HG02571 (cell line): ENCODE results near the gene FILIP1.

Experiments
- ATAC-seq: cut with Tn5 transposase; IDR thresholded peaks from one replicate; pipeline ENCODE4 v1.9.1; 2021; ENCODE audit warnings: mild to moderate bottlenecking, moderate library complexity; ENCODE audit not compliant: unreplicated experiment

Gene FILIP1

DNA sequence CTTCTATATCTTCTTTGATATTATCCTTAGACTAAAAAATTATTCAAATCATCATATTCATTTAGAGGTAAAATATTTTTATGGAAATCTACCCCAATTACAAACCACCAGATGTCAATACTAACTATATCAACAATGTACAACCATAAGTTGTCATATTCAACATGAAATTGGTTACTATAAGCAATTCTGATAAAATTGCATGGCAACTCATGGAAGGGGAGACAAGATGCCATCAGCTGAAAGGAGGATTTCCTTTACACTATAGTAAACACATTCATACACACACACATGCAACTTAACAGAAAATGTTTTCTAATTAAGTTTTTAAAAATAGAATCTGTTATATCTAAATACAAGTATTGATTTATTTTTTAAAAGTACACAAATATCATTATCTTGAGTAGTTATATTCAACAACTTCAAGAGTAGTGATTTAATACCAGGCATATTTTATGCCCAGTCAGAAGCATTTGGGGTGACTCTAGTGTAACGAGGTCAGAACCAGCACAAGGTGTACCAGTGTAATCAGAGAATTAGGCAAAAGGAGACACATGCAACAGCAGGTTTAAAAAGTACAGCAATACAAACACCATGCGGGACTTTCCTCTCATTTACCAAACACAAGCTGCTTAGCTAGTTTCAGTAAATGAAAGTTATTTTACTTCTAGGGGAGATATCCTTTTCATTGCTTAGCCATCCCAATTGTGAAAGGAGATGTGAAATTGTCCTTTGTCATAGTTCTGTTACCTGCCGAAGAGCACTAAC, 1.0 kb downstream of the FILIP1 start:
- ATAC-seq: peak; percentile 29

DNA sequence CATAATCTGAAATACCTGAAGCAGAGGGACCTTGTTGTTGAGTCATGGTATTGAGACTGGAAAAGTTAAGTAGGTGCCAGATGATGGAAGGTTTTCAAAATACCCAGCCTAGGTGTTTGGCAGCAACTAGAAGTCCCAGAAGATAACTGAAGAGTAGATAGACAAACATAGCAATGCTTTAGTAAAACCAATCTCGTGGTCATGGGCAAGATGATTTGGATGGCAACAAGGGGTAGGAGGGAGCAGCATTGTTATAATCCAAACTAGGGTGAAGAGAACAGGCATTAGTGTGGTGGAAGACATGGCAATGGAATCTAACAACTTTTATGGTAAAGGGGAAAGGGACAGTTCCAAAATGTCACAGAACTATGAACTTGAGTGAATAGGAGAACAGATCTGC, 2.3 kb downstream of the FILIP1 start:
- no peak for ATAC-seq

DNA sequence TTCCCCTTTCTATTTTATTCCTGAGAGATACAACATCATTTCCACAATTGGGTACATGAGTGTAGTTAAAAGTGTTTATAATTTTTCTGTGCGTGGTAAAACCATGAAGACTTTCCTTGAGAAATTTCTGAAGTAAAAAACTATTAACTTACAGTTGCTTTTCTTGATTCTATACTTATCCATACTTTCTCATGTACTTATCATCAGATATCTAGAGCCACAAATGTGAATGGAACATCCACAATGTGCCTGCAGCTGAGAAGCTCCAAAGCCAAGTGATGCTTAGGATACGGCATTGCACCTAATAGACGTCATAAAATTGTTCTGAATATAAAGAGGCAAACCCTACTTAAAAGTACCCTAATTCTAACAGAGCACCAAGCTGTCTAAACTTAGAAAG, 2.9 kb downstream of the FILIP1 start:
- no peak for ATAC-seq

DNA sequence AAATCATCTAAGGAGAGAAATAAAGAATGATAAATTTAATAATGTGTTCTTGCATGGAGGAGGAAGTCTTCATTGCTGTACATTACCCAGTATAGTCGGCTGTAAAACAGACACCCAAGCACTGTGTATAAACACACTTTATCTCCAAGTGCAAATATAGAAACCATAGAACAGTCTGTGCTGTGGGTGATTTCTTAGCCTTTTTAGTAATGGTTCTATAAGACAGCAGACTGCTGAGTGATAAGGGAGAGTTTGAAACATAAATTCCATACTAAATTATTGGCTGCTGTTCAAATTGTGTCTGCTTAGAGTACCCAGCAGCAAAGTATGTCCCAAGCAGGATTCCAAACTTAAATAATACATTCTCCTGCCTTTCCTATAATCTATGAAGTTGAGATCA, 4.6 kb downstream of the FILIP1 start:
- ATAC-seq: no peak

DNA sequence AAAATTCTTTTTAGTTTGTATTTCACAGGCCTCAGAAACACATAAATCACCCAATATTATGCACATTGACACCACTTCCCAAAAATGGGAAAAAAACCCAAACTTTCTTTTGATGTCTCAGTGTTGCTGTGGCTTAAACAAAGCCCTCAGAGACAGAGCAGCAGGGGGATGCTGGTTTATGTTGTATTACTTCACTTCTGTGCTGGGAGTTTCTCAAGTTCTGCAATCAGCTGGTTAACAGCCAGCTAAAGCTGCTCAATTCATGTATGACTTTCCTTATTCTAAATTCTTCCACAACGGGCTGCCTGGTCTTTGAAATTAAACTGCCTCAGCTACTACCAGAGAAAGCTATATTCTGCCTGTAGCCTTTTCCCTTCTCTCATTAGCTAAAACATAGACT, 5.6 kb downstream of the FILIP1 start:
- no peak for ATAC-seq

DNA sequence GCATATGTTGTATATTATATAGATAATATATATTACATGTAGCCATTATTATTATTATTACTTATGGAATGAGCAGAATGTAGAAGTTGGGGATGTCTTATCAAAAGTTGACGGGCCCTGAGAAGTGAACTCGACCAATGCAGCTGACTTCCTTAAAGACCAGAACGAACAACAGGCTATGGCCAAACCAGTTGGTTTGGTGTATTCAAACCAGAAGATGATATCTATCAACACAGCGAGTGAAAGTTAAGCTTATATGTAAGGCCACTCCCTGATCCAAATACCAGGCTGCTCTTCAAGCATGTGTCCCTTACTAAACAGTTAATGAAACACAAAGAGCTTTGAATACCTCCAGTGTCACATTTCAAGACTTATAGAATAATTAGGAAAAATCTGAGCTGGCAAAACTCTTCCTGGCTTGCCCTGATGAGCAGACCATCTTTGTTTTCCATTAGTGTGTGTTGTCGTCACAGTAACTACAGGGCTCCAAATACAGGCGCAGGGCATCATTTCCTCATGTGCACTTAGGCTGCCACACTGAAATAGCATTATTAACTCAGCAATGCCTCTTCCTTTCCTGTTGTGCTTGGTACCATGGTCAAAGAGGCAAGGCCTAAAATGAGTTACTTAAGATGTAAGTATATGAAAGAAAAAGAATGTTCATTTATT, 6.6 kb downstream of the FILIP1 start:
- no peak for ATAC-seq

DNA sequence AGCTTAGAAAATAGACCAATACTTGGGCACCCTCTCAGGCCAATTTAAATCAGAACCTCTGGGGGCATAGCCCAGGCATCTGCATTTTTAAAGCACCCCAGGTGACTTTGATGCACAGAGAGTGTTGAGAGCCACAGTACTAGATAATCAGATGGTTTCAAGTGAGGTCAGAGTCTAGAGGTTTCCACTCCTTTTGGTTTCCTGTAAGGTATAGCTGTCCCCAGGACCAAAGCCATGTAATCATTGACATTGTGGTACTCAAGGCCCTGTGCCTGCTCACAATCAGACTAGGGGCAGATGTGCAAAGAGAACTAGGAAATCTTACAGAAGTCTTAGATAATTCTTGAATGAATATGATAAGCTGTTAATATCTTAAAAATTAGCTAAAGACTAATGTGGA, 9.1 kb downstream of the FILIP1 start:
- ATAC-seq: no peak

DNA sequence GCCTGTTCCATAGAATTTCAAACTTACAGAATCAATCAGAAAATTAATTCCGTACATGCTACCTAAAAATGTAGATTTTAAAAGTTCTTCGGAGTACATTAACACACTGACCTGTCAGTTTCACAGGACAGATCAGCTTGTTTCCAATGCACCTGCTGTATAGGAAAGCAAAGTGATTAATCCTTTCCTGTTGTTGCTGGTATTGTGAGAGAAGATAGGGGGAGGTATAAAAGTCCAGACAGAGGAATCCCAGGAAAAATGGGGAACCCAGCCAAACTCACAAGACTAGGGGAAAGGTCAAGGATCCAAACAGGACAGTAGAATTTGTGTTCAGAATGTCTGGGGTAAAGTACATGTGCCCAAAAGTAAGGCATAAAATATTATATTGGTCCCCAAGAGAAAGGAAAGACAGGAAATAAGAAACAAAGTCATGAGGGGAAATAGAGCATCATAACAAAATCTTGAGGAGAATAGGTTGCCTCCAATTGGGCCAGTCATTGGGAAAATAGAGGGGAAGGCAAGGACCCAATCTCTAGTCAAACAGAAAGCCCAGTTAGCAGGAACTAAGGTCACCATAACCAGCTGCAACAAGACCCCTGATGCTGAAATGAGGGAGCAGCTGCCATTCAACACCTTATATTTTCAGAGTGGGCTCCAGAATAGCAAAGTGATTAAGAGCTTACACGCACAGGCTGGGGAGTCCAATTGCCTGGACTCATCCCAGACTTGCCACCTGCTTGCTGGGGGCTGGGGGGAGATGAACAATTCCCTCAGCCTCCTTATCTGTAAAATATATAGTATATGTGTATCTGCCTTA, 10.3 kb downstream of the FILIP1 start:
- ATAC-seq: no peak

DNA sequence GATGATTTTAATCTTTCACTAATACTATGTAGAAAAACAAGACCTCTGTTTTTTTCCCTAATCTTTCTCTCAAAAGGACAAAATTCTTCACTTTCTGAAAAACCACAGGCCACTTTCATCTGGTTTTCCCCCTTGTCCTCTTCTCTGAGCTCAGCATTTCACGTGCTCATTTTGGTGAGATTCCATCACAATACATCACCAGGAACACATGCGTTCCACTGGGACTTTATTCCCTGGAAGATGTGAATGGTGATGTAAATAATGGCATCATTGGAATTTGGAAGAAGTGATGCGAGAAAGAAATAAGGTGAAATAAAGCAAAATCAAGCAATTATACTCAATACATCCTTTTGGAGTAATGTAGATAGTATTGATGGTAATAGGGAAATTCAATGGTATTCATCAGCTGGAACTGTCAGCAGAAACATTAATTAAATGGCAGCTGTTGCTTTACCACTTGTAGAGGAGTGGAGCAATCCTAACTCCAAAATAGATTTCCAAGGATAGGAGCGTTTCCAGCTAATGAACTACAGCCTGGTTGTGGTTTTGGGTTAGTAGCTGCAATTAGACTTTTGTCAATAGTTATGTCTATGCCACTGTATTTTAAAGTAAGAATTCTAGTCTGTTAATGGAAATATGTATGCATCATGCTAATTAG, 11.5 kb downstream of the FILIP1 start:
- ATAC-seq: no peak

DNA sequence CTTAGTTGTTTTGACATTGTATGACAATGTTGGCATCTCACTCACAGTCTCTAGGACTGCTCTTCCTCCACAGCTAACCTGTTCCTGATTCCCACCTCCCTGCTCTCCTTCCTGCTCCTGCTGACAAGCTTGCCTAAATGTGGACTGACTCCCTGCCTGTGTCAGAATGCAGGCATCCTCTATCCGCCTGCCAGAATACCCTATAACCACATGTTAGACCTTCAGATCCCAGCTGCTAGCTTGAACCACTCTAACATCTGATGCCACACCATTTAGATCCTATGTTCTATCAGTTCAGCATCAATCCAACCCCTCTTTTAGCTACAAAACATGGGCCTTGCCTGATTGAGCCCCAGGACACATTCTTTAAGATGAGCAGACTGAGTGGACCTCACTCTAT, 12.2 kb downstream of the FILIP1 start:
- no peak for ATAC-seq

DNA sequence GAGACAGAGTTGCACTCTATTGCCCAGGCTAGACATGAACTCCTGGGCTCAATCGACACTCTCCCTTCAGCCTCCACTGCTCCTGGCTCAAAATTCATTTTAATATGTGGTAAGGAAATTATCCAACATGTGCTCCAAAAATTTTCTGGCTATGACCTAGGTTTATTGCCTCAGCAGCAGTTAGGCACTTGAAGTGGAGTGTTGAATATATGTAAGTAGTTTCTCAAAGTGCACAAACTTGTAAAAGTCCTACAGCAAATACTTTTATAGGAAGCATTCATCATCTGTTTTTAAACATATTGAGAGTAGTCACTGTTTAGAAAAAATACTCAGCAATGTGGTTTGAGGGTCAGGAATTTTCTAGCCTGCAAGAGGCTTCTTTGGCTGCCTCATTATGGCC, 13.2 kb downstream of the FILIP1 start:
- no peak for ATAC-seq

DNA sequence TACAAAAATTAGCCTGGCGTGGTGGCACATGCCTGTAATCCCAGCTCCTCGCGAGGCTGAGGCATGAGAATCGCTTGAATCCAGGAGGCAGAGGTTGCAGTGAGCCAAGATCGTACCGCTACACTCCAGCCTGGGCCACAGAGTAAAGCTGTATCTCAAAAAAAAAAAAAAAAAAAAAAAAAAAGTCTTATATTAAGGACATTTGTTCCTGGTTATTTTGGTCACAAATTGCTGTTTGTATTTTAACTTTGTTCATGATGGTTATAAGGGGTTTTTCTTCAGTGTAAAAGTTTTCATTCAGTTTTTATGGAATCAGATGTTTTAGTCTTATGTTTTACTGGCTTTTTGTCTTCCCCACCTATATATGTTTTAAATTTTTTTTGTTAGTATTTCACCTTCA, 13.9 kb downstream of the FILIP1 start:
- no peak for ATAC-seq

DNA sequence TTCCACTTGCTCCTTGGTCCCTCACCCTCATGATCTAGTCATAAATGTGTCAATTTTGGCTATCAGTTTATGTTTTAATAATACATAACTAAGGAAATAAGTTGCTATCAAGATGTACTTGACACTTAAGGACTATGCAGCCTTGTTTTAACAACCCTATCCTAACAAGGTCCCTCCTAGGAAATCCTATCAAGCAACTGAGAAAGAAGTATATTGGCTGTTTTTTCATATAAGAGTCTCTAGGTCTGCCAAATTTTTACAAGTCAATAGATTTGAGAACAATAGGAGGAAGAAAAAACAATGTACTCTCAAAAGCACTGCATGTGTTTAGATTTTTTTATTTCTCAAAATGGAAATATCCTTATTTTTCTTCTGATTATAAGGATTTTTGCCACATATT, 14.7 kb downstream of the FILIP1 start:
- ATAC-seq: no peak

DNA sequence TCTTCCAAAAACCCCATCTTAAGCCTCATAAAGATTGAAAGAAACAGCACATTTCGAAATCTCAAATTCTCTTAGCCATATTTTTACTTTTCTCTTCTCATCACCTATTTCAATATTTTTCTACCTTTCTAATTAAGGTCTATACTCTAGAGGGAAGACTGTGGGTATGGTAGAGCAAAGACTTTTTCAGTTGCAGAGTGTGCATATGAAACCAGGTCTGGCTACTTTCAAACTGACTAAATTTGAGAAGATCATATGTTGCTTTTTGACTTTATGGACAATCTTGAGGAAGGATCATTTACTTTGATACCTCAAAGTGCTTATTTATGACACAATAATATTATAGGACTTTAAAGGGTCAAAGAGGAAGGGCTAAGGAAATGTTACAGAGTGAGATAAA, 20.7 kb downstream of the FILIP1 start:
- peak; percentile 61 for ATAC-seq

DNA sequence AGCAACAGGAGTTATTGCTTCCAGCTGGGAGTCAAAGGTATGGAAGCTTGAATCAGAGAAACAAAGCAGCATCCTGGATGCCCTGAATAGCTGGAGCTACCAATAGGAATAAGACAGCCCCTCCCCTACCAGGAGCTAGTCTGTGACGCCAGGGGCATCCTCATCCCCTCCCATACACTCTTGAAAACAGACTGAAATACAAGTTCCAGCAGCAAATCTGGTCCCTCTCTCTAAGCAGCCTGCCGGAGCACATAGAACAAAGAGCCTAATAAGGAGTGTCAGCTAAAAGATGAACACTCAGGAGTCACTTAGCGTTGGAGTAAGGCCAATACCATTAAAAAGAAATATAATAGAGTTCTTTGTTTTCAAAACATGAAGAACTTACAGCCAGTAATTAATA, 25.6 kb downstream of the FILIP1 start:
- no peak for ATAC-seq

DNA sequence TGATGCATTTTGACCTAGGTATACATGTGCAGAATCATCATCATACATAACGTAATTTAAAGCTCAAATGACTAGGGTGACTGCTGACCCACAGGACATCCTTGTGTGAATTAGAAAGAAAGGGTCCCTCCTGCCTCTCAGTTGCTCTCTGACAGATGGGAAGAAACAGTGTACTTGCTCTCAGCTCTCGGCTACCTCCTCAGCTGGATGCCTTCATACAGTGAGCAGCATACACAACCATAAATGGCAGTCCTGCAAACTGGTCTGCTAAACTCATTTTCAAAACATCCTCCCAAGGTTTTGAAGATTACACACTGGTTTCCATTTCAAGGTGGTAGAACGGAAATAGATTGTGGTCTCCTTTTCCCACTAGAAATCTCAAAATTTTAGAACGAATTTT, 26.3 kb downstream of the FILIP1 start:
- ATAC-seq: no peak

DNA sequence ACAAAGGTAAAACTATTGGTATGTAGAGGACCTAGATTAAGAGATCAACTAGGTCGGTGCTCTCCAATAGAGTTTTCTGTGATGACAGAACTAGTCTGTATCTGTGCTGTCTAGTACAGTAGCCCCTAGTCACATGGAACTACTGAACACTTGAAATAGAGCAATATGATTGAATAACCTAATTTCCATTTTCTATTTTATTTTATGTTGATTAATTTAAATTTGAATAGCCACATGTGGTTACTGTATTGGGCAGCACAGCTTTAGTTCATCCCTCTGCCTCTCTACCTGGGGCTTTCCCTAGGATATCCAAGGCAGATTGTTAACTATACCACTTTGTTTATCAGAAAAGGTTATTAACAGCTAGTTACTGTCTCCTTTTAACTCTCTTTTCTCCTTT, 27.0 kb downstream of the FILIP1 start:
- no peak for ATAC-seq

DNA sequence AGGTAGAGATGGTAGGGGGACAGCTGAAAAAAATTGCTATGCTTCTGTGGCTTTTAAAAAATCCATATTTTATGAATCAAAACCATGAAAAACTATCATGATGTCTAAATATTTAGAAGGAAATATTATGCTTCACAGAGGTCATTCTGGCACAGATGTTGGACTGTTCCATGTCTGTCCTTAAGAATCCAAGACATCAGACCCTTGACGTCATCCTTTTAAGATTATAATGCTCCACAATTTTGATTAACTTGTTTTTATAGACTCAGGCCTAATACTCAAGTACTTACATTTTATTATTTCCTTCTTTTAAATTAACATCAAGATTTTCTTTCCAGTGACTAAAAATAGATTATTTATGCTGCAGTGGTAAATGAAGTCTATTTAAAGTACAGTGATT, 29.7 kb downstream of the FILIP1 start:
- ATAC-seq: no peak

DNA sequence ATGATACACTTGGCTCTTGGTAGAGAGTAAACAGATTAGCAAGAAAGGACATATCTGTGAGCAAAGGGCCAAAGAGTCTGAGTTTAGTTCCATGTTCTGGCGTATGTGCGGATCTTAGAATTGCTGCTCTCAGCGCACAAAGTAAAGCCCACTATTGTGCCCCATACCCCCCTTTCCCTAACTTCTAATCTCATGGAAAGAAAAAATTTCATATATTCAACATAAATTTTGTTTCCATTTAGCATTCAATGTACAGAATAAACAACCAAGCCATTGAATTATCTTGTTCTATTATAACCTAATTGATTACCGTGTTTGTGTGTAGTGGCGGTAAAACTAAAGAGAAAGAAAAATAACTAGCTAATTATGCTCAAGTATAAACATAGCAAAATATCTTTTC, 30.5 kb downstream of the FILIP1 start:
- no peak for ATAC-seq

DNA sequence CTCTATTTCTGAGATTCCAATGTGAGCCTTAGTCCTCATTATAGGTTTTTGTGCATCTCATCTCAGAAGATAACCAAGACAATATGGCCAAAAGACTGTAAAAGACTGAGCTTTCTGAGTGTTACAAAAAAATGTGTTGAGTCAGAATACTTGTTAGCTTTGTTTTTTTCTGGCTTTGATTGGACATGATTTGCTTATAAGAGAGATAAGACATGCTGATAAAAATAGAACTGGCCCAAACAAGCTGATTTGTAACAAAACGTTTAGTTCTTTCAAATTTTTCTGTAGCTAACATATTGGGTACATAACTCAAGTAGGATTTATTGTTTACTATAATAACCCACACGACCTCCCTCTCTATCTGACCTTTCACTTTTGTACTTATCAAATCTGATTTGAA, 32.9 kb downstream of the FILIP1 start:
- ATAC-seq: no peak

DNA sequence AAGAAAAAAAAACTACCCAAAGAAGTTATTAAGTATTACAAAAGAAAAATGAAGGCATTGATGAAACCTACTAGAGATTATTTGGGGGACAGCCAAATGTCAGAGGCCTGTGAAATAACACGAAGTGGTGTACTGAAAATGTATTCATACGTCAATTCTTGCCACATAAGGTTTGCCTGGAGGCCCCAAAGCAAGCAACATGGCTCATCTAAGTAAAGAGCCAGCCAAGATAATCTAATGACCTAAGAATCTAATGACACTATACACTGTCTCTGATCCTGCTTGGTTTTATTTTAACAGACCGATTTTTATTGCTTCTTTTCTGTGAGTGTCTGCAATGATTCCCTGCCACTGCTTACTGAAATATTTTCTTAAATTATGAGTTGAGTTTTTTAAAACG, 34.7 kb downstream of the FILIP1 start:
- ATAC-seq: no peak
